GM12873 (cell line): ENCODE measurements around the gene GATA2.
A peak's percentile ranks its signal among the peaks of the same experiment; 100 is the strongest.

ENCODE experiments used
- TF ChIP-seq, protein P1 (sequence below): IDR thresholded peaks from 2 replicates; pipeline ENCODE4 v1.5.1; 2012; ENCODE audit warnings: low read depth, mild to moderate bottlenecking, moderate library complexity, low read length, control low read depth; ENCODE audit not compliant: insufficient read depth; ENCODE audit errors: missing control alignments

Gene GATA2

GRCh38 chr3:128442949-128443348 lies 50.1 kb downstream of the GATA2 start:
- TF ChIP-seq, protein P1, sequence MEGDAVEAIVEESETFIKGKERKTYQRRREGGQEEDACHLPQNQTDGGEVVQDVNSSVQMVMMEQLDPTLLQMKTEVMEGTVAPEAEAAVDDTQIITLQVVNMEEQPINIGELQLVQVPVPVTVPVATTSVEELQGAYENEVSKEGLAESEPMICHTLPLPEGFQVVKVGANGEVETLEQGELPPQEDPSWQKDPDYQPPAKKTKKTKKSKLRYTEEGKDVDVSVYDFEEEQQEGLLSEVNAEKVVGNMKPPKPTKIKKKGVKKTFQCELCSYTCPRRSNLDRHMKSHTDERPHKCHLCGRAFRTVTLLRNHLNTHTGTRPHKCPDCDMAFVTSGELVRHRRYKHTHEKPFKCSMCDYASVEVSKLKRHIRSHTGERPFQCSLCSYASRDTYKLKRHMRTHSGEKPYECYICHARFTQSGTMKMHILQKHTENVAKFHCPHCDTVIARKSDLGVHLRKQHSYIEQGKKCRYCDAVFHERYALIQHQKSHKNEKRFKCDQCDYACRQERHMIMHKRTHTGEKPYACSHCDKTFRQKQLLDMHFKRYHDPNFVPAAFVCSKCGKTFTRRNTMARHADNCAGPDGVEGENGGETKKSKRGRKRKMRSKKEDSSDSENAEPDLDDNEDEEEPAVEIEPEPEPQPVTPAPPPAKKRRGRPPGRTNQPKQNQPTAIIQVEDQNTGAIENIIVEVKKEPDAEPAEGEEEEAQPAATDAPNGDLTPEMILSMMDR: no peak

GRCh38 chr3:128442070-128442469 lies 50.9 kb downstream of the GATA2 start:
- TF ChIP-seq, protein P1: no peak

GRCh38 chr3:128439226-128439625 lies 53.8 kb downstream of the GATA2 start:
- TF ChIP-seq, protein P1: no peak

DNA sequence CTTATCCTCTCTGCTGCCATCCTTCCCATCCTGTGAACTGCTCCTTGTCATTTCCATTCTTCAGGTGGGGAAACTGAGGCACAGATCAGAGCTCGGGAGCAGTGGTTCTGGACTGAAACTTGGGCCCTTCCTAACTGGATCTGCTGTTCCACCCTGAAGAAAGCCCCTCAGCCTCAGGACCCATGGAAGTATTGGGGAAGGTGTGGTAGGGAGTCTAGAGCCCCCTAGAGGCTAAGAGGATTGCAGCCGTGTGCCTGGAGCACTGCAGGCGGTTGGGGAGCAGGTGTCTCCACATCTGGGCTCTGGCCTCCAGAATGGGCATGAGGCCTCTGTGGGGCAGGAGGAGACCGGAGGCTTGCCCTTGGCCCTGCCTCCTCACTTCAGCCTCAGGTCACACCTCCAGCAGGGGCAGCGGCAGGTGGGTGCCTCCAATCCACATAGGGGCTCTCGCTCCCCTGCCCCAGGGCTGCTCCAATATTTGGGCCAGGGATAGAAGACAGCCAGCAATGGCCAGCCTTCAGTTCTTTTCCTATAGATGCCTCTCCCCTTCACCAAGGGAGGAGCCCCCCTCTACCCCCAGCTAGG lies 54.4 kb downstream of the GATA2 start:
- TF ChIP-seq, protein P1: peak; percentile 77

DNA sequence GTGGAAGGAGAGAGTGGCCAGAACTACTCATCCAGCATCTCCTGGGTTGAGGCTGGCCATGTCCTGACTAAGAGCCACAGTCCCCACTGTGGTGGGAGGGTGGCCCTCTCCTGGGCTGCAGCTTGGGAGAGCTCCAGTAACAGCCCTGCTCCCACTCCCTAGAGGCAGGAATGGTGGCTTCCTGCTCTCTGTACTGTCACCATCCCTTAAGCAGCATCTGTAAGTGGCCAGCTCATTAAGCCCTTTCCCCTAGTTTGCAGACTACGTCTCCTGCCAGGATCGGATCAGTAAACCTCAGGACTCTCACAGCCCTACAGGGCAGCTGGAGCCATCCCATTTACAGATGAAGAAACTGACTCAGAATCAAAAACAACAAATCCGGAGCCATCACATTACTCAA lies 56.8 kb downstream of the GATA2 start:
- TF ChIP-seq, protein P1: no peak

DNA sequence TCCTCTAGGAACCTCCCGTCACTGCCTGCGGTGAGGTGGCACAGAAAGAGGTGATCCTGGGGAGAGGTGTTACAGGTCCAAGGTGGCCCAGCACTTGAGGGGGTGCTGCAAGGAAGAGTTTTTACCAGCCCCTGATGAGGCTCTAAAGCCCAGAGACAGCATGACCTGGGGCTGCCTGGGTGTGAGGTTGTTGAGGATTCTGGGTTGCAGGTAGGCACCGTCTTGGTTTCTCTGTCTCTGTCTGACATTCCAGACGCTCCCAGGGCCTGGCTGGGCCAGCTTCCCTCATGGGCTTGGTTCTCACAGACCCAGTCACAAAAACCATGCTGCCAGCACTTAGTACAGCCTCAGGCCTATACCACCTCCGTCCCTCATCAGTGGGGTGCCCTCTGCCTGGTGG lies 57.4 kb downstream of the GATA2 start:
- TF ChIP-seq, protein P1: no peak

DNA sequence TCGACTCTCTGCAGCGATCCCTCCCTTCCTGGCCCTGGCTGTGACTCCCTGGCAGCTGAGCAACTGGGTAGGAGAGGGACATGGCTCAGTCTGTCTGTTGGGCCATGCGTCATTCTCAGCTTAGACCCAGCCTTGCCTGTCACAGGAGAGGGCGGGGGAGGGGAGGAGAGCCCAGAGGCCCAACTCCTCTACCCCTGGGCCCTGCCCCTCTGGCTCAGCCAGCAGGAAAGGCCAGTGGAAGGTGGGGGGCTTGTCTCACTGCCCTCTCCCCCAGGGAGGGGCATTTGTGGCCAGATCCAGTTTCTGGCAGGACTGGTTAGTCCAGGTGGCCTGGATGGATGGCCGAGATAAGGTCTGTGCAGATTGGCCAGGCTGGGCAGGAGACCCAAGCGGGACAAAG lies 57.9 kb downstream of the GATA2 start:
- TF ChIP-seq, protein P1: no peak
